DMS53 treated with DMSO at 0.1 percent for 48 hours (cell line): ENCODE results near the gene PPFIA4.
"Not testable (repeated sequence)": the region's sequence is repeated elsewhere in the genome, so short reads cannot be mapped to it uniquely, and the experiment has no call there.

Experiments
- DNase-seq: peaks from one replicate; lab custom pipeline; 2025; ENCODE audit not compliant: unreplicated experiment; lab: John Stamatoyannopoulos, UW

Gene PPFIA4

DNA sequence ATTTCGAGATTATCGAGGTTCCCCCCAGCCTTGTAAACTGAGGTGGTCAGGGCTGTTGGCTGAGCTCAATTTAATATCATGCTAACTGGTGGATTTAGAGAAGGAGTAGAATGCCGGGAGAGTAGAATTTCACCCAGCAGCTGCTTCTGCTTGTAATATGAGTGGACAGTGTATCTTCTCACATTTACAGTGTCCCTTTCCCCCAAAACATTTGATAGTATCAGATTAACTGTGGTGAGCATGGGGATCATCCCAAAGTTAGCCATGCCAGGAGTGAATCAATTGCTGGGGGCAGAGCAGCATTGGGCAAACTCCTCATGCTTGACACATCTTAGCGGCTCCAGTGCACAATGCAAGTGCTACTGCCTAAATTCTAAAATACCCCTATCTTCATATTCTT is 9.2 kb upstream of the PPFIA4 start:
- no peak for DNase-seq

GRCh38 chr1:203017692-203018091 is 8.6 kb upstream of the PPFIA4 start:
- DNase-seq = no peak

DNA sequence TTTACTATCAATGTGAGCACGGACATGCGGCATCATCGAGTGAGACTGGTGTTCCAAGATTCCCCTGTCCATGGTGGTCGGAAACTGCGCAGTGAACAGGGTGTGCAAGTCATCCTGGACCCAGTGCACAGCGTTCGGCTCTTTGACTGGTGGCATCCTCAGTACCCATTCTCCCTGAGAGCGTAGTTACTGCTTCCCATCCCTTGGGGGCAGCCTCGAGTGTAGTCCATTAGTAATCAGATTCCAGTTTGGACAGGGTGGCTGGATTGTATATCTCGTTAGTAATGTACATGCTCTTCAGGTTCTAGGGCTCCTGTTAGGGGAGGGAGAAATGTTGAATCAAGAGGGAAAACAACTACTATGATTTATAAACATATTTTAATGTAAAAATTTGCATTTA is 3.4 kb upstream of the PPFIA4 start:
- not testable (repeated sequence) for DNase-seq

GRCh38 chr1:203025686-203026030 is 633 bp upstream of the PPFIA4 start:
- DNase-seq = no peak

DNA sequence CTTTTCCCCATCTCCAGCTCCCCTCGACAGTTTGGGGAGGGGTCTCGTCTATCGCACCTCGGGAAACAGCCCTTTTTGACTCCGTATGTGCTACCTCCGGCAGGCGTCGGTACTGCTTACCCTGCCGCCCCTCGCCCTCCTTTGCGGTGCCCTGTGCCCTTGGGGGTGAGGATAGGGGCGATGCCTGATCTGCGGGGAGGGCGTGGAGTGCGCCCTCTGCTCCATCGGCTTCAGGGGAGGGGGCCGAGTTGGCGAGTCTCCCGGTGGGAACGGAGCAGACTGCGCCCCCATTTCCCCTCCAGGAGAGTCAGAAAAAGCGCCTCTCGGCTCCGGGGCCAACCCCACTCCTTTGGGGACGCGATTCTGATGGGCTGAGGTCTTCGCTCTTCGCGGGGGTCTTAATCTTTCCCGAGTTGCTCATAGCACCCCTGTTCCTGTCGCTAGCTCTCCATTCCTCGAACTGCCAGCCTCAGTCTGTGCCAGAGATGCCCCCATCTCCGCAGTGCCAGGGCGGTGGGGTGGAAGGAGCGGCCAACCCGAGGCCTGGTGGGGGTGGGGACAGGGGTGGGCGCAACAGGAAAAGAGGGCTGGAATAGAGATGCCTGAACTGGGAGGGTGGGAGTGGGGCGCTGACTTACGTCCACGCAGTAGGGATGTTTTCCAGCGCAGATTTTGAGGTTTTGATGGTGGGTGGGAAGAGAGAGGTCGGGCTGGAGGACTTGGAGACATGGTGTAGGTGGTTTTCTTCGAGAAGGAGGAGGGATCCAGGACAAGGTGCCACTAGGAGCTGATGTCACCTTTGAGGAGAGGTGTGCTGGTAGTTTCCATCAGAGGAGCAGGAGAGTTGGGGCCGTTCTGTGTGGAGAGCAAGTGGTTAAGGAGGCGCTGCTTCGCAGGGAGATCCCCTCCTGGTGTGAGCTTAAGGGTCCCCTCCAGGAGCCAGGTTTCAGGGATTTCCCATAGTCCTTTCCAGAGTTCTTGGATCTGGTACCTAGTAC is 674 bp downstream of the PPFIA4 start:
- no peak for DNase-seq

DNA sequence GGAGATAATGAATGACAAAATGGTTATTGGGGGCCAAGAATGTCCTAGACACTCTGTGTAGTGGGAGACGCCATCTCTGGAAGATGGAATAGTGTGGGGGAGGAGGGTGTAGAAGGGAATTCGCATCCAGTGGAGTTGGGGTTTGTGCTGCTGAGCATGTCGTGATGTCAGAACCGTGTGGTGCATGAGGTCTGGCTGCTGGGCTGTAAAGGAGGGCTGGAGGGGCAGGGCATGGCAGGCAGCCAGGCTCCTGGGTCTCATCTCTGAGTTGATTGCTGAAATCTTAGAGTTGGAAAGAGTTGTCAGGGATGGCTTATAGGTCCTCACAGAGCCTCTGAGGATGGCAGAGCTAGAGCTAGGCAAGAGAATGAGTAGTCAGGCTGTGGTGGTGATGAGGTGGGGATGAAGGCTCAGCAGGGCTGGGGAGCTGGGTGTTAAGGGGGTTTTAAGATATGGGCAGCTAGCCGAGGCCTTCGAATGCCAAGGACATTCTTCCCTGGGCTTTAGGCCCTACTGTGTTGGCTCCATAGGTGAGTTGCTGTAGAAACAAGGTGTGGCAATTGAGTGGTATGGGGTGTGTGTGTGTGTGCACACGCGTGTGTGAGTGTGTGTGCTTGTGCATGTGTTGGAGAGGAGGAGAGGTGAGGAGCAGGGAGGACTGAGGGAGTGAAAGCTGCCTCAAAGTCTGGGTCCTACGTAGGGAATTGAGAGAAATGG is 1.9 kb downstream of the PPFIA4 start:
- no peak for DNase-seq

DNA sequence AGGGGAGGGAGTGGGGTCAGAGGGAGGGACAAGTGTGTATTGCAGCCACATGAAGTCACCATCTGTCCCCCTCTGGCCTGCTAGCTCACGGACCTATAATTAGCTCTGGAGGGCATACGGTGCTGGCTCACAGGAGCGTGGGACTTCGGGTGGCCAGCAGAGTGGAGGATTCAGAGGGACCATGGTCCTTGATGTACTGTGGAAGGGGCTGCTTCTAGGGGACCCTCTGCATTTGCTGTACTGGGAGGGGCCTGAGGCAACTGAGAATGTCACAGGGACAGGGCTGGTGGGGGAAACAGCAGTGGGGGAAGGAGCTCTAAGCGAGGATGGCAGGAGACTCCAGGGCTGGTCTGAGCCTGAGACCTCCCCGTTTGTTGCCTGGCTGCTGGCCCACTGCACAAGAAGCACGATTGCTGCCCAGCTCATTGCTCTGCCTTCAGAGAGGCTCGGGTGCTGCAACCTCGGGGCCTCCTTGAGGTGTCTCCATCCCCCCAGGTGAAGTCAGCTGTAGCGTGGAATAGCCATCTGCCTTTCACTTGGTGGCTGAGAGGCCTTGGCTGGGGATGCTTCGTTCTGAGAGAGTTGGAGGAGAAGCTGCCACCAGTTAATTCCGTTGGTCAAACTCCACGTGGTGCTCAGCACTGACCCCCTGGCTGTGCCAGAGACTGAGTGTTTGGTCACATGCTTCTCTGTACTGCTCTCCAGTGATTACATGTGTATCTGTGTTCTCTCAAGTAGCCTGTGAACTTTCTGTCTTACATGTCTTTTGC is 2.7 kb downstream of the PPFIA4 start:
- no peak for DNase-seq

DNA sequence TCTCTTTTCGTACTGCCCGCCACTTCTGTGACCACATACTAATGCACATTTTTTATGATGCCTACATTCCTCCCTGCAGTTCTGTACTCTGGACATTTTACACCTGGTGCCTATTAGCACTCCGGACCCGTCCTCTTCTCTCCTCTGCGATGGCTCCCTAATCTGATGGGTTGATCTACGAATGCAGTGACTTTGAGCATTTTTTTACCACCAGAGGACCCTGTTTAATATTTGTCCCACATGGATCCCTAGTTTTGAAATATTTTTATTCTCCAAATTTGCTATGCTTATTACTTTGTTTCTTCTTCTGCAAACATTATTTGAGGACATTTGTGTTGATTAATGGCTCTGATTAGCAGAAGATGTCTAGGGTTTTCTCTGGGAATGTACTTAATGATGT is 5.2 kb downstream of the PPFIA4 start:
- no peak for DNase-seq

DNA sequence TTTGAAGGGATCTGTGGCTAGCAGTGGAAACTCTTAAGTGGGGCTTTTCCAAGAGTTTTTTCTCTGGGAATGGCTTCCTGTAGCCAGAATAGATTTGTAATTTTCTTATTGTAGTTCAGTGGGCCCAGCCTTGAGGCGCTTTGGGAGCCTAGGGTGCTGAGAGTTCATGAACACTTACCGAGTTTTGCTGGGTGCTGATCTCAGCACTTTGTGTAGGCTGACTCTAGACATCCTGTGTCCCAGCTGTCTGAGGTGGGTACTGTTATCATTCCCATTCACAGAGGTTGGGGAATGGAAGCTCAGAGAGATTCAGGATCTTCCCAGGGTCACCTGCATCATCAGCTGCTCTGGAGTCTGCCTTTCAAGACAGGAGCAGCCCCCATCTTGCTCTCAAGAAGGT is 7.0 kb downstream of the PPFIA4 start:
- DNase-seq = no peak

DNA sequence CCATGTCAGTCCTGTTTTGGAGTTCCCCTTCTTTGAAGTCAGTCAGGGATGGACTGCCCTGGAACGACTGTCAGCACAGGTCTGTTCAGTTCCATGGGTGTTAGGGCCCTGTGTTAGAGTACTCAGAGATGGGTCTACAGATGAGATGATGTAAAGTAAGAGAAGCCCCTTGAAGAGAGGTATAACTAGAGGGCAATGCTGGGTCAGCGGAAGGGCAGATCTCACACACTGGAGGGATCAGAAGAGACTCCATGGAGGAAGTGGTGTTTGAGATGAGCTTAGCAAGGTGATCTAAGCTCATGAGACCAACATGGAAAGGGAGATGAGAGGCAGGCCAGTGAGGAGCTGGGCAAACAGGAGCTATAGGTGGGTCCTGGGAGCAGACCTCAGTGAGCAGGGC is 7.6 kb downstream of the PPFIA4 start:
- DNase-seq = no peak

- DNase-seq = no peak
Measured at GRCh38 chr1:203034422-203035110, 8.3 kb downstream of the PPFIA4 start.

GRCh38 chr1:203035111-203036000 is 9.1 kb downstream of the PPFIA4 start:
- DNase-seq = no peak

- DNase-seq = no peak
Measured at GRCh38 chr1:203036135-203036534, 9.8 kb downstream of the PPFIA4 start.

DNA sequence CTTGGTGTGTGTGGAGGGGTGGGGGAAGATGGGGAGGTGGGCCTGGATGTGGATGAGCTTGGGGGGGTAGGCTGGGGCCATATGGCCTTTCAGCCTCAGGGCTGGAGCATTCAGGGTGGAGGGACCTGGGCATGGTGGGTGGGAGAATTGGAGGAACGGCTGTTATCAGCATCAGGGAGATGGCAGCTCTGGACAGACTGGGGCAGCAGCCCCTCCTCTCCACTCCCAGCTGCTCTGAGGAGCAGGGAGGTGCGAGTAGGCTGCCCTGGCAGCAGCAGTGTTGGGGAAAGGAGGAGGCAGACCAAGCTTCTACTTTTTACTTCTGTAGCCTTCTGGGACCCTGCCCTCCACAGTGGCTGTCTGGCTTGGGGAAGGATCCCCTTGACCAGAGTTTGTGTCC is 10.2 kb downstream of the PPFIA4 start:
- DNase-seq = no peak

GRCh38 chr1:203037509-203038190 is 11.4 kb downstream of the PPFIA4 start:
- DNase-seq = no peak

- no peak for DNase-seq
Measured at GRCh38 chr1:203038217-203038741, 12.0 kb downstream of the PPFIA4 start.

DNA sequence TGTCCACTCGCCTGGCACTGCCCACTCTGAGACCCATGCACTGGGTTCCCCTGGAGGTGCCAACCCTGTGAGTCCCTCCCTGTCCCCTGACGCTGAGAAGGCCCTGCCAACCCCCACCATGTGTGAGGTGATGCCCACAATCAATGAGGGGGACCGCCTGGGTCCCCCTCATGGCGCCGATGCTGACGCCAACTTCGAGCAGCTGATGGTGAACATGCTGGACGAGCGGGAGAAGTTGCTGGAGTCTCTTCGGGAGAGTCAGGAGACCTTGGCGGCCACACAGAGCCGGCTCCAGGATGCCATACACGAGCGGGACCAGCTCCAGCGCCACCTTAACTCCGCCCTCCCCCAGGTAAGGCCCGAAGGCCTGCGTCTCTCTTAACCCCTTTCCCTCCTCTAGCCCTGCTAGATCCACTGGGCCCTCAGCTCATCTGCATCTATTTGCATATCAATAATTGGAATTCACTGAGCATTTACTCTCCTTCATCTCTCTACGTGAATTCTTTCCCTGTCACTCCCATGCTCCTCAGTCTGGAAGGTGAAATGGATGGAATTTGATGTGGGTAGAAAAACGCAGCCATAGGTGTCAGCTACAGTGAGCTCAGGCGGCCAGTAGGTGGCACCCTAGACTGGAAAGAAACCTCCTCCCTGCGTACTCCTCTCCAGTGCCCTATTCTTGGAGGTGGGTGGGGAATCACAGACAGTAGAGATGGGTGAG is 12.8 kb downstream of the PPFIA4 start:
- peak; percentile 70 for DNase-seq
